ENCODE measurements around the gene ASPDH. TPM values are rescaled to one million over a fixed set of nuclear protein-coding genes. Genes with fewer than 3 reads are reported as not detected.

Gene ASPDH
- total and polyA plus RNA-seq, 2 donors (not counting 3 experiments of a cell fraction or from before 2014, with no cell fraction given): not detected

GRCh38 chr19:50550594-50550966 is 36.9 kb upstream of the ASPDH start:
- no peak for DNase-seq (ENCODE audit: low read depth, low spot score)
- Histone ChIP-seq H3K9me3 (replicated peaks; ENCODE audit: control insufficient read depth, insufficient read depth, low read length) (no peaks in the 10 kb centered on the region), H3K4me3 (replicated peaks in 1 of 3; ENCODE audit: insufficient read depth in 1 of 3, low read depth in 1 of 3, low read length in 3 of 3) (no peak overlapping the region), H3K4me2 (ENCODE audit: insufficient read depth, low read length) (no peak overlapping the region), H3K4me1 (ENCODE audit: control insufficient read depth, extremely low read depth, insufficient read depth, low read length) (no peaks in the 10 kb centered on the region), H3K9me1 (replicated peaks; ENCODE audit: control insufficient read depth, extremely low read depth, insufficient read depth, low read length) (no peaks in the 10 kb centered on the region), H4K20me1 (replicated peaks; ENCODE audit: control insufficient read depth, extremely low read depth, insufficient read depth, low read length) (no peaks in the 10 kb centered on the region), H3K9ac (replicated peaks; ENCODE audit: extremely low read depth, insufficient read depth, low read length) (no peak overlapping the region), H3K27ac (ENCODE audit: insufficient read depth, low read depth, low read length) (no peak overlapping the region), H3K36me3 (ENCODE audit: control insufficient read depth in 2 of 2, extremely low read depth in 1 of 2, insufficient read depth in 2 of 2, low read length in 2 of 2) (no peaks in the 10 kb centered on the region), H2AFZ (ENCODE audit: low read depth, low read length) (no peak overlapping the region), H3K27me3 (ENCODE audit: control insufficient read depth in 2 of 2, insufficient read depth in 2 of 2, low read length in 2 of 2) (peaks cover 4 to 5% of the 10 kb centered on the region in 2 experiments), H3K79me2 (ENCODE audit: control insufficient read depth, insufficient read depth, low read length) (no peaks in the 10 kb centered on the region)
- TF ChIP-seq EZH2 (IDR thresholded peaks at IDR 0.05; ENCODE audit: borderline replicate concordance, low read depth, low read length, severe bottlenecking) (no peak), GATA2 (IDR thresholded peaks at IDR 0.05; ENCODE audit: insufficient read depth, insufficient read length, low read depth, low read length) (no peak), MYC (IDR thresholded peaks at IDR 0.05; ENCODE audit: low read depth, low read length) (no peak)
- dilution Hi-C loops (cut with MboI; ENCODE audit: extremely low pct_ligation_motif_present, low sequenced_read_pairs): no loop called here
- no peak for FAIRE-seq
- ChIA-PET POLR2A (no interaction called here), CTCF (interaction anchor here (1.3 kb wide), 1 partner anchor 13 kb away, joined by 4 read pairs; no protein-coding TSS in a partner anchor)
- no TSS peak for BruUV-seq (replicated peaks)
- intact Hi-C loops (cut with micrococcal nuclease): no loop called here

GRCh38 chr19:50549927-50550593 is 36.3 kb upstream of the ASPDH start:
- BruUV-seq (replicated peaks): no TSS peak
- no peaks in the 10 kb centered on the region for H4K20me1 ChIP-seq (replicated peaks; ENCODE audit: control insufficient read depth, extremely low read depth, insufficient read depth, low read length)
- H3K4me3 ChIP-seq (replicated peaks in 1 of 3; ENCODE audit: insufficient read depth in 1 of 3, low read depth in 1 of 3, low read length in 3 of 3): no peak overlapping the region
- FAIRE-seq (no peak), DNase-seq (ENCODE audit: low read depth, low spot score) (no peak)
- peaks cover 4 to 5% of the 10 kb centered on the region in 2 experiments for H3K27me3 ChIP-seq (ENCODE audit: control insufficient read depth in 2 of 2, insufficient read depth in 2 of 2, low read length in 2 of 2)
- no peak overlapping the region for H3K27ac ChIP-seq (ENCODE audit: insufficient read depth, low read depth, low read length)
- CTCF ChIA-PET: interaction anchor here (1.3 kb wide), 1 partner anchor 12 kb away, joined by 4 read pairs; no protein-coding TSS in a partner anchor
- H3K9me3 ChIP-seq (replicated peaks; ENCODE audit: control insufficient read depth, insufficient read depth, low read length): no peaks in the 10 kb centered on the region
- H3K9me1 ChIP-seq (replicated peaks; ENCODE audit: control insufficient read depth, extremely low read depth, insufficient read depth, low read length): no peaks in the 10 kb centered on the region
- TF ChIP-seq MAX (IDR thresholded peaks at IDR 0.05; ENCODE audit: insufficient read depth, insufficient read length): no peak
- no peaks in the 10 kb centered on the region for H3K36me3 ChIP-seq (ENCODE audit: control insufficient read depth in 2 of 2, extremely low read depth in 1 of 2, insufficient read depth in 2 of 2, low read length in 2 of 2)
- dilution Hi-C loops (cut with MboI; ENCODE audit: extremely low pct_ligation_motif_present, low sequenced_read_pairs) (no loop called here), intact Hi-C loops (cut with micrococcal nuclease) (no loop called here)
- no peaks in the 10 kb centered on the region for H3K79me2 ChIP-seq (ENCODE audit: control insufficient read depth, insufficient read depth, low read length)
- POLR2A ChIA-PET: no interaction called here
- H3K4me2 ChIP-seq (ENCODE audit: insufficient read depth, low read length): no peak overlapping the region
- H3K4me1 ChIP-seq (ENCODE audit: control insufficient read depth, extremely low read depth, insufficient read depth, low read length): no peaks in the 10 kb centered on the region
- no peak overlapping the region for H2AFZ ChIP-seq (ENCODE audit: low read depth, low read length)
- no peak overlapping the region for H3K9ac ChIP-seq (replicated peaks; ENCODE audit: extremely low read depth, insufficient read depth, low read length)

All from endothelial cell of umbilical vein (primary cell).